HS-27A (cell line): ENCODE data around the gene NRIP1.

Source experiments
- DNase-seq: peaks from one replicate; pipeline ENCODE4 v3.0.0-alpha.2; 2012; ENCODE audit warnings: low read depth, missing footprints

The NRIP1 gene

DNA sequence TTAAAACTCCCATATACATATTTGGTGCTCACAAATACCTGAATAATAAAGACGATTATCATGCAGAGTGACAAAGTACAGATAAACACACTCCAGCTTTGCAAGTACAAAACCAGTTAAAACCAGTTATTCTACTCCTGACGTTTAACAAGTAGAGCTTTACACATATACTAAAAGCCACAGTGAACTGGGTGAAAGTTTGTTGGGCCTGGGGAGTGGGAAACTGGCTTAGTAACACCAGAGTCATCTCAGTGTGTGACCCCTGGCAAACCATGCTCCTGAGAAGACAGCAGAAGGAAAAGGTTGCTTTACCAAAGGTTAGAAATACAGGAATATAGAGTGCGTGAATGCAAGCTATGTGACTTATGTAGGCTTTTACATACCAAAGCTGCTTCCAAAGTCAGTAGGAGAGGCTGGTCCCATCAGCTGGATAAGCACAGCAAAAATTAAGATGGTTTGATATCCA lies 148.1 kb downstream of the NRIP1 start:
- DNase-seq, result no peak

DNA sequence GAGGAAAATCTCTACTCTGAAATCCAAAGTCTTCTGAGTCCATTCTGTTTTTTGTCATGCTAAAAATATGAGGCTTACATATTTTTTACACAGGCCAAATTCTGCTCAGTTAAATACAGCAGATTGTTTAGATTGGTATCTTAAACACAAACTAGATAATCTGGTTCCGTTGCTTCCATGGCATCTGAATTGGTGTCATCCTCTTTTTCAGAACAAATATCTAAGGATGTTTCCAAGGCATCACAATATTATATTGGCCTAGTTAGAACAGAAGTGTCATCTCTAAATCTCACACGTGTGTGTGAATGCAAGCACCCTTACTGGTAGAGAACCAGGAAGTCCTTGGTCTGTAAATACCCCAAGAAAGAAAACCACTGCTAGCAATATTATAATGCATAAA lies 151.2 kb downstream of the NRIP1 start:
- DNase-seq, result no peak

DNA sequence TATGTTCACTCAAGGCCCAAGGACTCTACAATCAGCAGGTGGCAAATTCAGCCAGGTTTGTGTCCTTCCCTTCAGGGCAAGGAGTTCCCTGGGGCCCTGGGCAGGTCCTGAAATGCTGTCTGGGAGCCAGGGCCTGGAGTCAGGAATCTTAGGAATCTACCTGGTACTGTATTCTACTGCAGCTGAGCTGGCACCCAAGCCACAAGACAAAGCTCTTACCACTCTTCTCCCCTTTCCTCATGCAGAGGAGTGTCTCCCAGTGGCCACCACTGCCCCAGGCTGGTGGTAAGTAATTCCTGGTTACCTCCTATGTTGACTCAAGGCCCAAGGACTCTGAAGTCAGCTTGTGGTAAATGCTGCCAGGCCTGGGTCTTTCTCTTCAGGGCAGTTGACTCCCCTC lies 153.4 kb downstream of the NRIP1 start:
- DNase-seq, result no peak
